Measurements from ENCODE around the gene SMG6.

The SMG6 gene

DNA sequence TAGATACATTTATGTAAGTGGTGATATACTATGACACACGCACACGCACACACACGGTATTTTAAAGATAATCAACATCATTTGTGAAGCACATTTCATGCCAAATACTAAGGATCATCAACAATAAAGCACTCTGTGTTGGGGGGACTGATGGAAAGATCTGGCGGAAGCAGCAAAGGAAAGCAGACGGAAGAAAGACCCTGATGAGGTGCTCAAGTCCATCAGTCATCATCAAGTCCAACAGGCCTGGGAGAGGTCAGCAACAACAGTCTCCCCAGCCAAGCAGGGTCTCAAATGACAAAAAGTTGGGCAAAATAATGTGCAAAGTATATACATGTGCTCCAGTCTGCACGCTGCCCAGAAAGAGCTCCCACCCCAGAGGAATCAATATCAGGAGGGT lies 193.1 kb downstream of the SMG6 start:
- no peak for DNase-seq

DNA sequence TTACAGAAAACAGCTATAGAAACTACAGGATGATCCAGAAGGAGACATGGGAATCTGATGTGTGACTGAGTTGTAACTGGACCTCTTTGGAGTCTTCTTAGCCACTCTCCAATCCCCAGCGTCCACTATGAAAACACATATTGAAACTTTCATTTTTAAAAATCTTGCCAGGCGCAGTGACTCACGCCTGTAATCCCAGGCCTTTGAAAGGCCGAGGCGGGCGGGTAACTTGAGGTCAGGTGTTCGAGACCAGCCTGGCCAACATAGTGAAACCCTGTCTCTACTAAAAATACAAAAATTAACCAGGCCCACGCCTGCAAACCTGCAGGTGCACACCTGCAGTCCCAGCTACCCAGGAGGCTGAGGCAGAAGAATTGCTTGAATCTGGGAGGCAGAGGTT lies 195.4 kb downstream of the SMG6 start:
- no peak for DNase-seq

DNA sequence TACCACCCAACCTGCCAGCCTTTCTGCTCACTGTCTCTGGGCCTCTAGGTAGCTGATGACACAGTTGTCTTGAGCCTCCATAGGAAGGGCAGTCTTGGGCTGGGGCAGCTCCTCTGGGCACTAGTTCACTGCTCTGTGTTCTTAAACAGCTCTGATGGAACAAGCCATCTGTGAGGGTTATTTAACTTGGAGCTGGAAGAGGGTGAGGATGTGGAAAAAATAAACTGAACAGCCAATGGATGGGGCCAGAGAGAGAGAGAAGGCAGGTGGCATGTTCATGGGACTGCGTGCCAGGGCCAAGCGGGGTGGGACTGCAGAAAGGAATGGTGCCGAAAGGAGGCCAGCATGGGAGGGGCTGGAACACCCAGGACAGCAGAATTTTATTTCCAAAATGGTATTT lies 196.1 kb downstream of the SMG6 start:
- no peak for DNase-seq

DNA sequence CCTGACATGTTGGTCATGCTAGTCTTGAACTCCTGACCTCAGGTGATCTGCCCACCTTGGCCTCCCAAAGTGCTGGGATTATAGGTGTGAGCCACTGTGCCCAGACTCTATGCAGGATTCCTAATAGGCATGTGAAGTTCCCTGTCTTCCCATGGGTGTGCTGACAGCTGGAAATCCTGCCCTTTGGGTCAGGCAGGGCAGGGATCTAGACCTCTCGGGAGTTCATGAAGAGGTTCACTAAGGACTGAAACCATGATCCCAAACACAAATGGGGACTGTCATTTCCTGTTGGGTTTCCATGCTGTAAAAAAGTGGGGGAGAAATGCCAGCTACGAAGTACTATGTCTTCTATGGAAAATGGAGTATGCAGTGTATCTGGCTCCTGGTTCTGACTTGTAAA lies 196.5 kb downstream of the SMG6 start:
- DNase-seq, result no peak

DNA sequence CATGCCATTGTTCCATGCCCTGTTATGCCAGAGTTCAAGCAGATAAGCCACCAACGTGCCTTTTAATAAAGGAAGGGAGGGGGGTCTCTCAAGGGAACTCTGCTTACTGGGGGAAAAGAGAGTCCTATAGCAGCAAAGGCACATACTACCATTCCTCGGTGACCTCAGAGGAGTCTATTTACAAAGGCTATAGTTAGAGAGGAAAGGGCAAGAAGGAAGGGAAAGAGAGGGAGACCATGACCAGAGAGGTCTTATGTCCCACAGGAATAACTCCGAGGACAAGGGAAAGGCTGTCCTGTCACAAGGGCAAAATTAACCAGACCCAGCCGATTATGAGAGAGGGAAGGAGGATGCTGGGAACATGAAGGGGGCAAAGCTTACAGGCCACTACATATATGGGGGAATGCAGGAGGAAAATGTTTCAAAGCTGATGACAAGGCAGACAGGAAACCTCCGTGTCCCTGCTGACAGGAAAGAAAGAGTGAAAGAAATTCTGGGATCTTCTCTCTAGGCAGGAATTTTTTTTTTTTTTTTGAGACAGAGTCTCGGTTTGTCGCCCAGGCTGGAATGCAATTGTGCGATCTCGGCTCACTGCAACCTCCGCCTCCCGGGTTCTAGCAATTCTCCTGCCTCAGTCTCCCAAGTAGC lies 197.2 kb downstream of the SMG6 start:
- no peak for DNase-seq

DNA sequence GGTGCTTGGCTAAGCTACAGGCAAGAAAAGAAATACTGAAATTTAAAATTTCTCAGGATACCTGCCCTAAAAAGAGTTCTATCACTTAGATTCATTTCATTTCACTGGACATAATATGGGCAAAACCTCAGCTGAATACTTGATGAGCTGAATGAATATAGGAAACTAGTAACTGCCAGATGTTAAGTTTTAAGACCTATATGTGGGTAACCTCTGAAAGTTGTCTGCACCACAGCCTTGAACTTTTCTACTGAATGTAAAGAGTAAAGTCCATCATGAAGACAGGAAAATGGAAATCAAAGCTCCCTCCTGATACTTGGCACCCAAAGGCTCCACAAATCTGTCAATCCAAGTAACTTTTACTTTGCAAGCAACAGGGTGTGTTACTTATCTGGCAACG lies 197.9 kb downstream of the SMG6 start:
- DNase-seq, result no peak

DNA sequence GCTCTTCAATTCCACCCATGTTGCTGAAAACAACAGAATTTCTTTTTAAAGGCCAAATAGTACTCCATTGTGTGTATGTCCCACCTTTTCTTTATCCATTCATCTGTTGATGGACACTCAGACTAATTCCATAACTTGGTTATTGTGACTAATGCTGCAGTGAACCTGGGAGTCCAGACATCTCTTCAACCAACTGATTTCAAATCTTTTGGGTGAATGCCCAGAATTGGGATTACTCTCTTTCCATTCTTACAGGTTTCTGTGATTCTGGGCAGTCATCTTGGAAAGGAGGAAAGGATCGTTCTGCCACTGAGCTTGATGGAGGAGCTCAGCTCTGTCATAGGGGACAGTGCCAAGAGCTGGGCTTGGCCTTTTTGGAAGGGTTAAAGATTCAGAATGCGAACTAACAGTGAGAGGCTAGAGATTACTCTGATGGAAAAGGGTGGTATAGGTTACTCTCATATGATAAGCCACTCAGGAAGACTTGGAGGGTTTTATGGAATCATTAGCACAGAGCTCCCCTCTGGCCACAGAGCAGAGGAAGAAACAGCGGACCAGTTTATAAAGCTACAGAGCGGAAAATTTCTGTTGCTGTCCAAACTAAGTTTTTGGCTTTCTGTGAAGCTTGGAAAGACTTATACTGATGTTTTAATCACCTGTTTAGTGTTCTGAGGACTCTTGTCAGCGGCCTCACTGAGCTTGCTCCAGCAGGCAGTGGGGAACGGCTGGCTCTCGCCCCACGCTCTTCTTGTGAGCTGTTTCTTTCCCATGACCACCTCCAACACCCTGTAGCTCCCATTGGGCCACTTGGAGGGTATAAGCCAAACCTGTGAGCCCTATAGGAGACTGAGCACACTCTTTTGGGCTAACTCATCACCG lies 200.4 kb downstream of the SMG6 start:
- DNase-seq, result no peak

DNA sequence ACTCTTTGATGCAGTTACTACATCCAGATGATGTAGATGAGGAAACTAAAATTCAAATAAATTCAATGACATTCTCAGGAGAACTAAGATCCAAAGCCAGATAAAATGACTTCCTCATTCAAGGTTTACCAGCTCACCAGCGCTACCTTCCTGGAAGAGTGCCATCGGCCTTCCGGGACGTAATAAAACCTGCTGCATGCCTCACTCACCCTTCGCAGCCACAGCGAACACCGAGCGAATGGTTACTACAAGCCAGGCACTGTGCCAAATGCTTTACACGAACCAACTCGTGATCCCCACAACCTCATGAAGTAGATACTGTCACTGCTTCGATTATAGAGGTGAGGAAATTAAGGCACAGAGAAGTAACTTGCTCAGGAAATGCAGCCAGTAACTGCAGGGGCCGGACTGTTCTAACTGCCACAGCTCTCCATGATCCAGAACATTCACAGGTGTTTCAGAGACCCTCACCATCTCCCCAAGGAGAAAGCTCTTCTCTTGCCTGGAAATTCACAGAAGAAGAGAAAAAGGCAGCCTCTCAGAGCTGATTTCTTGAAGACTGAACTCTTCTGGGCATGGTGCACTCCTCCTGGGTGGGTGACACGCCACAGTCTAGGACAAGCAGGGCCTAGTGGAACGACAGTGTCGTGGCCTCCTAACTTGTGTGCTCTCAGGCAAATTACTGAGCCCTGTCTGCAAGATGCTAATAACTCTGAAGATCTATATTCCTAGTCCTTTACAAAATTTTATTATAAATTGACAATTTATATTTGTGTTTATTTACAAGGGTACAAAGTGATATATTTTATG lies 201.9 kb downstream of the SMG6 start:
- no peak for DNase-seq

DNA sequence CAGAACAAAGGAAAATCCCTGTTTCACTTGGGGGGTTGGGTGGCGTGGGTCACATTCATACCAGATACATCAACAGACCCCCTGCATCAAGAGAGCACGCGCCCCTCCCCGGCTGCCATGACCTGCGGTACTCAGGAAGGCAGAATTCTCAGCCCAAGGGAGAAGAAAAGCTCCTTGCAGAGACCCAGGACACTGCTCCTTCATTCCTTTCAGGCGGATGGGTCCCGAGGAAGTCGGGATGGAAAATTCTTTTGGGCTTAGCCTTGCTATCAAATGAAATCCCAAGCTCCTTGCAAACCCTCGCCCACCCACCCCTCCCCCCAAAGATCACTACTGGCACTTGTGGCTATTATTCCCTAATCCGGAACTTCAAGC lies 208.1 kb downstream of the SMG6 start:
- no peak for DNase-seq

DNA sequence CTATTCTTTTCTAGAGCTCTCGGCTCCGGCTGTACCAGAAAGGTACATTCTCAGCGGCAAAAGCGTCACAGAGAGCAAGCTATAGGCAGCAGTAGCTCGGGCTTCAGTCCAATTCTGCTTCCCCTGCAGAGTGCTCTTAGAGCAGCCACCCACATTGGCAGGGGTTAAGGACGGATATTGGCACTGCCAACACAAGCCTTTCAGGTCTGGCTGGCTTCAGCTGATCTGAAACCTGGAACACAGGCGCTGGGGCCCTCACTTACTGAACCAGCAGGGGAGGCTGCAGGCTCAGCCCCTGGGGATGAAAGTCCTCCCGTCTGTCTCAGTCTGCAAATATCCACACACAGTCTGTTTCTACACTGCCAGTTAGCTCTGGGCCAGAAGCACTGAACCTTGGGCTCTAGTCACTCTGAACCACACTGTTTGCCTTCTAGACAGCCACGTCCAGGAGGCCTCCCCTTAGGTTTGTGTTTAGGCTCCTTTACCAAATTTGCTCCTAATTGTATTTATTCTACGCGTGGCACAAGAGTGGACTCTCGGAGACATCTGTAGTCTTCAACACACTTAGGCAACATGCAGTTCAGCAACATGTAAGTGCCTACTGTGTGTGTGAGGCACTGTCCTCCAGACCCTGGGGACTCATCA lies 208.6 kb downstream of the SMG6 start:
- DNase-seq, result peak in 28 of 51 donors; percentile 4 to 64 (median 39)

DNA sequence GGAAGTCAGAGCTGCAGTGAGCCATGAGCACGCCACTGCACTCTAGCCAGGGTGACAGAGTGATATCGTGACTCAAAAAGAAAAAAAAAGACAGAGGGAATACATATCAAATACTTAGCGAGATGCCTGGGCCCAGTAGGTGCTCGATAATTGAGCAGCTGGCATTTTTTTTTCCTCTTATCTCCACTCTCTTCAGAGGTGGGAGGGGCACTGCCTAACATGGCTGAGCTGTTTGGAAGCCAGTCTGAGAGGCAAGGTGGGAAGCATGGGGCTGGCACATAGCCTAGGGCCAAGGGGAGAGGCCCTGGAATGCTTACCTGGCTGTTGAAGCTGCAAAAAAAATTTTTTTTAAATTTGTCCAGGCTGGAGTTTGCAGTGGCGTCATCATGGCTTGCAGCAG lies 210.2 kb downstream of the SMG6 start:
- DNase-seq, result no peak

DNA sequence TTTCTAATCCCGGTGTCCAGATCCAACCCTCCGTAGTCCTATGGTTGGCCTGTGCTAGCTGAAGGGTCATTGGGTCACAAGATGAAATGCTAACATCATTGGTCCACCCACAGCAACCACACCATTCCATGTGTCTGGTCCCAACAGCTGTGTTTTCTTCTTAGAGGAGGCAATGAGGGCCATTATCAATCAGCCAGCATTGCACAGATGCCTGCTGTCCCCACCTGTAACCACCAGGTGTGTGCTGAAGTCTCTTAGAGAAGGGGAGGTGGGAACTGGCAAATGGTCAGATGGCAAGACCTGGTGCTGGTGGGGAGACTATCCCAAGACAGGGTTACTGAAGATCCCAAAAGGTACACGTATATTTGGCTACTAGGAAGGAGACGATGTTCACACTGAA lies 211.3 kb downstream of the SMG6 start:
- DNase-seq, result no peak

DNA sequence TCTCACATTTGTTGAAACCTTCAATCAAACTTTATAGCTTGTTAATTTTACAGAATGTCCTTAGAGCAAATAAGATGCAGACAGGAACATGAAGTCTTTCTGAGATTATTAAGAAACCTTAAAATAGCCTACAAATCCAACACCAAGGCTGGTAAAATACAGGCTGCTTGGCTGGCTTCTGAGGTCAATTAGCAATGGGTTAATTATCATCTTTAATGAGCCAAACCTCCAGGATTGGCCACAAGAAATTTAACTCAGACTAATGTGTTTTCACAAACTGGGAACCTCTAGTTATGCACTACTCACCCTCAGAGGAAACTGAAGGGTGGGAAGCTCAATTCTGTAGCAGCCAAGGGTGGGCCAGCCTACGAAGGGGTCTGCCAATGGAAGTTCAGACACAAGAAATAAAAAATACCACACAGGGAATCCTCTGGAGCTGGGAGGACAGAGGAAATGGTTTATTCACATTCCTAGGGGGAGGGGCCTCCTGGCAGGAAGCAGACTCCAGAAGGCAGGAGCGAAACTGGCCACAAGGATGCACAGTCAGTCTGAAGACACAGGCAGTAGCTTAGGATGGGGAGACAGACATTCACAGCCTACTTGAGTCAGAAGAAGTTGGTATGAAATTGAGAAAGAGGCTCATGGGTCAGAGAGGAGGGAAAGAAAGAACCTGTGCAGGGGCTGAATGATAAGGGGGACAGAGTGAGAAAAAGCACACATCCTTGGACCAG lies 212.6 kb downstream of the SMG6 start:
- DNase-seq, result peak in 4 of 51 donors; percentile 15 to 39 (median 28)

DNA sequence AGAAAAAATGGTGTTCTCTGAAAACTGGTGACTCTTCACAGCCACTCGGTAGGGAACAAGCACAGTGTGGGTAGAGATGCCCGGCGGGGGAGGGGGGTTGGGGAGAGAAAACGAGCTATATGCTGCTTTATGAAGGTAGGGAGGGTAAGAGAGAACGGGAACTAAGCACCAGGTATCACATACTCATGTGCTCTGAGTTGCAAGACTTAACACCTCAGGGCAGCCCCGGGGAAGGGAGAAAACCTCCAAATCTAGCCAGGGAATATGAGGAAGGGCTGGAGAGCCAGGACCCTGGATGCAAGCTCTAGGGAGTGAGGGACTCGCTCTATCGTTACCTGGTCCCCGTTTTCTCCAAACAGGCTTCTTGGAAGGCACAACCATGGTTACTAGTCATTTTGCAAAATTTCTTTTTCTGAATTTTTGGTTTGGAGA lies 213.4 kb downstream of the SMG6 start:
- no peak for DNase-seq

DNA sequence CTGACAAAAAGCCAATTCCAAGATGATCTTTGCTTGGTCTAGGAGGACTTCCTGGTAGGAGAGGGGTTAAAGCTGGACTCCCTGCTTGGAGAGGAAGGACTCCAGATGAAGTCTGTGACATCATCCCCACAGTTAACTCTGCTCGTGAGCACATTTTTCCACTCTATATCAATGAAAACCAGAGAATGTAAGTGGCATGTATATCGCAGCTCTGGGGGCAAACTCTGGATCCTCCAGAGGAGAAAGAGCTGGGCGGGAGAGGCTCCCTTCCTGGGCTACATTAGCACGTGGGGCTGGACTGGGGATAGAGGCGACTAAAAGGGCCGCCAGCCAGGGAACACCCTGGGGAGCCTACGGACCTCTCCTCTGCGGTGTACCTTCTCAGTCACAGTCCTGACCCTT lies 214.6 kb downstream of the SMG6 start:
- DNase-seq, result no peak

DNA sequence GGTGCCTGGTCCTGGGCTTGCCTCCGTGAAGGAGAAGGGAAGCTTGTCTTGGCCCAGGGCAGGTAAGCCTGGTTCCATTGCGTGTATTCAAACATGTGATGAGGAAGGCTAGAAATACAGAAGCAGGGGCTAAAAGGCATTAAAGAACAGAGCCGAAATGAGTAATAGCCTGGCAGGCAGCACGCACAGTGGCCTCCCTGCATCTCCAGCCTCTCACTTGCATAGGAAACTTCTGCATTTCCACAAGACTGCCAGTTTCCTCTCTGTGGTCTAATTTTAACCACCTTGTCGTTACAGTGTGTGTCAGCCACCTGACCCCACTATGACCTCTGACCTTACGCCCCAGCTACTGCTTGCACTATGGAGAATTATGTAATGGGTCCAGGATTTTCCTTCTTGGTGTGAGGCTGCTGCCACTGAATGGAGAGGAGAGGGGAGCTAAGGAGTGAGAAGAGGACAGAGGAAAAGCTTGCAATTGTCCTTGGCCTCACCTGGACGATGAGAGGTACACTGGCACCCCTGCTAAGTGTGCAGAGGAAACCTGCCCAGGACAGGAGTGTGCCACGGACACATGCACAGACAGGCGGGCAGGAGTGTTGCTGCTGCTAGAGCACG lies 215.9 kb downstream of the SMG6 start:
- DNase-seq, result peak in 2 of 51 donors; percentile 11 to 35

DNA sequence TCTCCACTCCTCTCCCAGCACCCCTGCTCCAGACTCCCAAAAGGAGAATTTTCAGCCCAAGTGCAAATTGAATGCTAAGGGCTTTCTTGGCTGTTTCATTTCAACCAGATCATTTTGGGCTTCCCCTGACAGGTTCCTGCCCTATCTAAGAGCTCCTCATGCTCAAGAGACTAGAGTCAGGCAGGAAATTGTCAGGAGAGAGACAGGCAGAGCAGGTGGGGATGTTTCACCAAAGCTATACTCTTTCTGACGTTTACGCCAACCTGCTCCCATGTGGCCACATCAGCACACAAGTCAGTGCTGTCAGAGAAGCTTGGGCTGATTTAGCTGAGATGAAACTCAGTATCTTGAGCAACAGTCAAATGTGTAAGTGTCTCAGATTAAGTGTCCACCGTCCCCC lies 217.3 kb downstream of the SMG6 start:
- DNase-seq, result no peak

DNA sequence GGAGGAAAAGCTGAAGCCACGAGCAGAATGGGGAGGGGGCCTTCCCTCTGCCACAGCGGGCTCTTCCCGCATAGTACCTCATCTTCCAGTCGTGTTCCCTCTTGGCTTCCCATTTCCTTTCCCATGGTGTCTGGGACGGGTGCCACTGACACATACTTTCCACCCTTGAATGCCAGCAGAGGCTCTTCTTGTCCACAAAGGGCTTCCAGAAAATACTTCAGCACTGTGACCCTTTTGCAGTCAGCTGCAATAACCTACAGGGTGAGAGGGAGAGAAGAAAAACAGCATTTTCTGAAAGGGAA lies 218.0 kb downstream of the SMG6 start:
- DNase-seq, result peak in 2 of 51 donors; percentile 17 to 21

DNA sequence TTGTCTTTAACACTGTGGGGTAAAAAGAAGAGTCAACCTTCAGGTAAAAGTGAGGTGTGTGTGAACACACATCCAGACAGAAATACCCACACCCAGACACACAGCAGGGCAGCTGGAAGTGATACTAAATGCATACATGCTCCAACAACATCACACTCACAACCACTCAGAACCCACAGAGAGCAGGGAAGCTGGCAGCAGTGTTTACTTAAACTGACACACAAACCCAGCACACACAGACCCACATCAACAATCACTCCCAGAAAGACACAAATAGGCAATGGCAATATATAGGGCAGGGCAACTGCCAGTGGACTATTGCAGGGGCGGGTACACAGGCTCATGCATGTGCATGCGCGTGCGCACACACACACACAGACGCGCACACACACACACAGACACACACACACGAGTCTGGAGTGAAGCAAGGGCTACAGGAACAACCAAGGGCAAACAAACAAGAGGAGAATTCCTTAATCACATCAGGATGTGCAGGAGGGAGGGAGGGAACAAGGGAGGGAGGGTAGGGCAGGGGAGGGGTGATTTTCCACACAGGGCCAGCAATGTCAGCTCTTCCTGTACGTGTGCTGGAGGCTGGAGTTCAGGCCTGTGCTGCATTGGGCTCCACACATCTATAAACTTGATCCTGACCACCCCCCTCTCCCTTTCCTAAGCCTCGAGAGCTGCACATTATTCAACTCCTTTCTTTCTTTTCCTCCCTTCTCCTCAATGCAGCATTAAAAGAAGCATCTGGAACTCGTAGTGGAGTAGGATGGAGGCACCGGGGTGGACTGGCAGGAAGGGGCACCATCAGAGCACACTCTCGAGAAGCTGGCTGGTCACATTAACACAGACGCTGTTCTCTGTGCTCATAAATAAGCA lies 218.6 kb downstream of the SMG6 start:
- no peak for DNase-seq

Measured in hypothalamus (tissue), 51 donors.